SJSA1 (cell line): ENCODE data around the gene ATXN7L1. TPM values are rescaled to one million over a fixed set of nuclear protein-coding genes. Genes with fewer than 3 reads are reported as not detected.

ENCODE experiments used
- DNase-seq, 2 experiments: peaks; one replicate each; pipeline ENCODE4 v3.0.0-alpha.2; 2015 to 2020; ENCODE audit warnings: low spot score in 2 of 2, low read depth in 1 of 2
- H3K27ac ChIP-seq: fragments of 250-450 bp; sonication (Bioruptor Pico); 2 replicates; pipeline ENCODE4 v1.5.1; 2020; ENCODE audit warnings: mild to moderate bottlenecking, moderate library complexity
- H3K27me3 ChIP-seq: fragments of 250-450 bp; sonication (Bioruptor Pico); replicated peaks from 2 replicates; pipeline ENCODE4 v1.5.1; 2020; ENCODE audit warnings: mild to moderate bottlenecking, moderate library complexity
- H3K36me3 ChIP-seq: fragments of 250-450 bp; sonication (Bioruptor Pico); 2 replicates; pipeline ENCODE4 v1.5.1; 2020; ENCODE audit warnings: mild to moderate bottlenecking
- H3K4me1 ChIP-seq: fragments of 250-450 bp; sonication (Bioruptor Pico); replicated peaks from 2 replicates; pipeline ENCODE4 v1.6.1; 2021; ENCODE audit warnings: mild to moderate bottlenecking
- H3K4me3 ChIP-seq: fragments of 250-450 bp; sonication (Bioruptor Pico); 2 replicates; pipeline ENCODE4 v1.5.1; 2020; ENCODE audit warnings: mild to moderate bottlenecking
- H3K9me3 ChIP-seq: fragments of 250-450 bp; sonication (Bioruptor Pico); replicated peaks from 2 replicates; pipeline ENCODE4 v1.5.1; 2020; ENCODE audit warnings: mild to moderate bottlenecking
- total RNA-seq: library from RNA; depleted of rRNA; stranded (reverse); fragments of >200 nt; shearing (Covaris generic); gene quantifications from 2 replicates; pipeline ENCODE4 v1.2.3, GENCODE V29; 2014

ATXN7L1 gene
- total RNA-seq, 1 experiment from 2014 or later, result 2.7 TPM

GRCh38 chr7:105839266-105839665 lies 37.1 kb downstream of the ATXN7L1 start:
- DNase-seq, result no peak
- Histone ChIP-seq H3K4me1 (peaks cover 37% of the 10 kb centered on the region), H3K27ac (no peak overlapping the region), H3K27me3 (no peaks in the 10 kb centered on the region), H3K36me3 (no peaks in the 10 kb centered on the region), H3K9me3 (no peaks in the 10 kb centered on the region), H3K4me3 (no peak overlapping the region)

DNA sequence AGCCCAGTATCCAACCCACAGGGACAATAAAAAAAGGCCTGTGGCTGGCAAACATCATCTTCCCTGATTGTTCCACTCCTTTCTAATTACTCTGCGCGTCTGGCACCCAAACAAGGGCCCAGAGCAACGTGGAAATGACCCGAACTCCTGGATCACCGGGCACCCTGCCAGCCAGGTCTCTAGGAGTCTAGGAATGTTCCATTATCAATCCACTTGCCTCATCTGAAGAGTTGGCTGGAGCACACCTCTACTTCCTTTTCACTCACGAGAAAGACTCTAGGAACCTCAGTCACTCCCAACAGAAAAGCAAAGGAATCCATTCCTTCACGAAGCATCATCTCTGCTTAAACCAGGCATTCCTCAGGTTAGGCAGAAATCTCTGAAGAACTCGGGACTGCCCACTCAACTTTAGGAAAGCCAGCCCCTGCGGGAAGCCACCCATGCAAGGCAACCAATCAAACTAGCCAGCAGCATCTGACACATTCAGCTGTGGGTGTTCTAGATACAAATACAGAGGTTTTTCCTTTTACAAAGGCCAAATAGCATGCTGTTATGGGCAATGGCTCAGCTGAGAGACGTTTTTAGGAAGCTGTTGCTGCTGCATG lies 37.7 kb downstream of the ATXN7L1 start:
- no peaks in the 10 kb centered on the region for H3K9me3 ChIP-seq
- no peak overlapping the region for H3K4me3 ChIP-seq
- DNase-seq, result peak; percentile 41 to 57
- peaks cover 37% of the 10 kb centered on the region for H3K4me1 ChIP-seq
- H3K36me3 ChIP-seq, result no peaks in the 10 kb centered on the region
- H3K27me3 ChIP-seq, result no peaks in the 10 kb centered on the region
- 0 out of 2 replicates have a peak overlapping the region, but pooled peaks have one; percentile 13 for H3K27ac ChIP-seq

DNA sequence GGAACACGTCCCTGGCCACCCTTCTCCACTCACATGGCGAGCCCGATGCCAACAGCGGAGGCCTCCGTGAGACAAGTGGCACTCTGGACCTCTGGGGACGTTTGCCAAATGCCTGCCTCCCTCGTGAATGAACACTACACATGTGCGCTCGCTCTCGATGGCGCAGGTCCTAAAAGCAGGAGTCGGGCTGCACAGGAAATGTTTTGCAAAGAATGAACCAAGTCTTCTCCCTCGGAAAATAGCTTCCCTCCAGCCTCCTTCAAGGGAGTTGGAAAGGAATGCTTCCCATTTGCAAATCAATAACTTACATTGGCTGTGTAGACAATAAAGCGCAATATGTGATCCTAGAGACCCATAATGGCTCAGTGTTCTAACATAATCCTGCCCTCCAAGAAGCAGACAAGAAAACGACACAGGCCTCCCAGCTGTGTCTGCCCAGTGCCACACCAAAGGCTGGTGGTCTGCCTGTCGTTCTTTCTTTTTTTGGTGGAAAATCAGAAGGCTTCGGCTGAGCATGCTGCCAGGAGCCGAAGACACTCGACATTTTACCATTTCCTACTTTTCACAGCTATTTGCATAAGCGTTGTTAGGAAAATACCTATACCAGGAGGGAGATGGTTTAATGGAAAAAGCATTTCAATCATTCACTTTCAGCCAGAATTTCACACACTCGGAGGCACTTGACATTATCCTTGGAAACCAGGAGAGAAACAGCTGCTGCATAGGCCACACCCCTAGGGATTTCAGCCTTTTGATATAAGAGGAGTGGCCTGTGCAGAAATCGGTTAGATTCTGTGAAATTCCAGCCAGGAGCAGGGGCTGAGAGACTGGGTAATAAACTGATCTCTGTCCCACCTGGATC lies 38.4 kb downstream of the ATXN7L1 start:
- DNase-seq, result no peak
- Histone ChIP-seq H3K4me1 (peaks cover 37% of the 10 kb centered on the region), H3K27ac (0 out of 2 replicates have a peak overlapping the region, but pooled peaks have one; percentile 13)

GRCh38 chr7:105835441-105835840 lies 41.0 kb downstream of the ATXN7L1 start:
- no peak overlapping the region for H3K27ac ChIP-seq
- H3K9me3 ChIP-seq, result no peaks in the 10 kb centered on the region
- no peak for DNase-seq
- peaks cover 43% of the 10 kb centered on the region for H3K4me1 ChIP-seq
- H3K27me3 ChIP-seq, result no peaks in the 10 kb centered on the region
- H3K36me3 ChIP-seq, result no peaks in the 10 kb centered on the region
- no peak overlapping the region for H3K4me3 ChIP-seq

More for the DNA sequence above, 38.4 kb downstream of the ATXN7L1 start:
- Histone ChIP-seq H3K36me3 (no peaks in the 10 kb centered on the region), H3K27me3 (no peaks in the 10 kb centered on the region), H3K9me3 (no peaks in the 10 kb centered on the region), H3K4me3 (no peak overlapping the region)

DNA sequence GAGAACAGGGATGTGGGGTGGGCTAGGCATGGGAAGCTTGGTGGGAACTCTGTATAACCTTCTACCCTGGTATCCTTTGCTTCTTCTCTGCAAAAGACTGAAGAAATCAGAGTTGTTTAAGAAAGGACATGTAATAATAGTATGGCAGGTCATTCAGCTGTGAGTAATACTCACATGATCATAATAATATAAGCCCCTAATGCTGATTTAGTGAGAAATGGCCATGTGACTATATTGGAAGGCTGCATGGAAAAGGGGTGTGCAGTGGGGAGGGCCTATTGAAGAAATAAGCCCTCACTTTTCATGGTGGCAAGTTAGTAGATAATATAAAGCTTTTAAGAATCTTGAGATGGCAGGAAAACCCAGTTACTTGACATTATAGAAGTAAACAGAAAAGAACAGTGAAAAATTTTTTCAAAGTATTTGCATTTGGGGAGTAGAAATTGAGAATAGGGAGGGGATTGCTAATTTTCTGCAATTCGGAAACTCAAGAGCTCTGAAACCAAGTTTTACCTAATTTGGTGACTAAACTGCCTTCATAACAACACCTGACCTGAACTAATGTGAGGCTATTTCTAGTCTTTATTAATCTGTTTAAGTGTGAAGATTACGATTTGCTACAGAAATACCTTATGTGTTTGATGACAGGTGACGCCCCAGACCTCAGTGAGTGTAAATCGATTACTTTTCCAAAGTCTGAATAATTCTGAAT lies 44.4 kb downstream of the ATXN7L1 start:
- Histone ChIP-seq H3K36me3 (no peaks in the 10 kb centered on the region), H3K9me3 (no peaks in the 10 kb centered on the region), H3K4me3 (no peak overlapping the region), H3K27ac (no peak overlapping the region), H3K4me1 (peaks cover 40% of the 10 kb centered on the region), H3K27me3 (no peaks in the 10 kb centered on the region)
- no peak for DNase-seq

DNA sequence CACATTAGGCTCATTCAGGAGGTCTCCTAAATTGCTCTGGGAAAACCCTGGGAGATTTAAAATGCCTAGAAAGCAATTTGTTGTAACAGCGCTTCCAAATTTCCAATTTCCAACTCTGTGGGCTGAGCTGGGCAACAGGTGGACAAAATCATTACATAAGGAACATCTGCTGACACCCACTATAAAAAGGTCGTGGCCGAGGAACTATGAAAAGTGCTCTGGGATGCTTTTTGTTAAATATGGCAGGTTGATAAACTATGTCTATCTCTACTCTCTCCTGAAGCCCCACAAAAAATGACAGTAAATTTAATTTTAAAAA lies 45.1 kb downstream of the ATXN7L1 start:
- H3K27ac ChIP-seq, result peak overlapping the region; percentile 55
- no peaks in the 10 kb centered on the region for H3K36me3 ChIP-seq
- no peak for DNase-seq
- H3K27me3 ChIP-seq, result no peaks in the 10 kb centered on the region
- H3K4me3 ChIP-seq, result no peak overlapping the region
- H3K4me1 ChIP-seq, result peaks cover 47% of the 10 kb centered on the region
- no peaks in the 10 kb centered on the region for H3K9me3 ChIP-seq

DNA sequence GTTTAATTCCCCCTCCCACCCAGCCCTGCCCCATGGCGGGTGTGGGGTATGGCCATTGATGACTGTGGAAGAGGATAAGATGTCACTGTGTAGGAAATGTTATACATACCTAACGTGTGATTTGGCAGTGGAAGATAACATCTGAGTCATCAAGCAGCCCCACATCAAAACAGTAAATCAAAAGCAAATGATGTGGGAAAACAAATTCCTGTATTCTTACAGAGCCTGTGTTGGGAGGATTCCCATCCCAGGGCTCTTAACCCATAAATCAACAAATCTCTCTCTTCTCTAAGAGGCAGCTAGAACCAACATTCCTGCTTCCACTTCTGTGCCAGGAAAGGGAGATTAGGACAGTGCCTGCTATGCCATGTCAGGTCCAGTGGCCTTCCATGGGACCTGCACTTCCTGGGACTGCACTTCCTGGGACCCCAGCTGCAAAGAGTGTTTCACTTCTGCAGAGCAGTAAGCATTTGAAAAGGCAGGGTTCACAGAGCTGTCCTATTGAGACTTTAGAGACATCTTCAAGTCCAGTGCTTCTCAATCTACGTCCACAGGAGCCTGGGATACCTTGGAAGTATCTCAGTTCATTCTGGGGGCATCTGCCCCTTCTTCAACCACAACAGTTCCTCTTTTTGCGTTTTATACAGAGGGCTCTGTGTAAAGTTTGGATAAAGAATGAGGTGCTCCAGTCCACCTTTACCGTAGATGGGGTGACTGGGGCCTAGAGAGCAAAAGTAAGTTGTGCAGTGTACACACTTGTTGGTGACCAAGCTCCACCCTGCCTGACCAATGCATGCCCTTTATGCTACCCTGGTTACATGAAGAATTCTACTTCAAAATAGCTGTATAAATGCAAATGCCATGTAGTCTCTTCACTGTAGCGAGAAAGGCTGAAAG lies 45.7 kb downstream of the ATXN7L1 start:
- peak overlapping the region; percentile 97 for H3K27ac ChIP-seq
- H3K36me3 ChIP-seq, result no peaks in the 10 kb centered on the region
- H3K9me3 ChIP-seq, result no peaks in the 10 kb centered on the region
- peaks cover 51% of the 10 kb centered on the region for H3K4me1 ChIP-seq
- DNase-seq, result peak; percentile 88 to 96
- H3K27me3 ChIP-seq, result no peaks in the 10 kb centered on the region
- no peak overlapping the region for H3K4me3 ChIP-seq

- Histone ChIP-seq H3K9me3 (no peaks in the 10 kb centered on the region), H3K36me3 (no peaks in the 10 kb centered on the region), H3K4me3 (no peak overlapping the region), H3K27ac (peak overlapping the region; percentile 97), H3K4me1 (peaks cover 51% of the 10 kb centered on the region), H3K27me3 (no peaks in the 10 kb centered on the region)
- peak in 1 of 2 experiments; percentile 84 for DNase-seq
Measured at GRCh38 chr7:105829681-105830322, 46.6 kb downstream of the ATXN7L1 start.

- DNase-seq, result no peak
- Histone ChIP-seq H3K36me3 (no peaks in the 10 kb centered on the region), H3K4me3 (no peak overlapping the region), H3K27ac (no peak overlapping the region), H3K27me3 (no peaks in the 10 kb centered on the region), H3K4me1 (peaks cover 51% of the 10 kb centered on the region), H3K9me3 (no peaks in the 10 kb centered on the region)
Measured at GRCh38 chr7:105828141-105828540, 48.3 kb downstream of the ATXN7L1 start.

GRCh38 chr7:105827151-105827875 lies 49.1 kb downstream of the ATXN7L1 start:
- no peak overlapping the region for H3K27ac ChIP-seq
- peaks cover 50% of the 10 kb centered on the region for H3K4me1 ChIP-seq
- H3K9me3 ChIP-seq, result no peaks in the 10 kb centered on the region
- no peaks in the 10 kb centered on the region for H3K36me3 ChIP-seq
- H3K27me3 ChIP-seq, result no peaks in the 10 kb centered on the region
- no peak overlapping the region for H3K4me3 ChIP-seq
- DNase-seq, result no peak

- peaks cover 38% of the 10 kb centered on the region for H3K4me1 ChIP-seq
- H3K9me3 ChIP-seq, result no peaks in the 10 kb centered on the region
- H3K27ac ChIP-seq, result no peak overlapping the region
- no peak overlapping the region for H3K4me3 ChIP-seq
- no peaks in the 10 kb centered on the region for H3K27me3 ChIP-seq
- H3K36me3 ChIP-seq, result no peaks in the 10 kb centered on the region
- DNase-seq, result no peak
Measured at GRCh38 chr7:105826143-105826542, 50.3 kb downstream of the ATXN7L1 start.

GRCh38 chr7:105825371-105825770 lies 51.0 kb downstream of the ATXN7L1 start:
- H3K27me3 ChIP-seq, result no peaks in the 10 kb centered on the region
- H3K4me3 ChIP-seq, result no peak overlapping the region
- no peaks in the 10 kb centered on the region for H3K36me3 ChIP-seq
- DNase-seq, result no peak
- no peak overlapping the region for H3K27ac ChIP-seq
- H3K4me1 ChIP-seq, result peaks cover 32% of the 10 kb centered on the region
- H3K9me3 ChIP-seq, result no peaks in the 10 kb centered on the region
